ENCODE data around the gene TMEM30A. TPM values are rescaled to one million over a fixed set of nuclear protein-coding genes. Genes with fewer than 3 reads are reported as not detected.

The TMEM30A gene
- total RNA-seq, 1 experiment from 2014 or later: 65.2 TPM

DNA sequence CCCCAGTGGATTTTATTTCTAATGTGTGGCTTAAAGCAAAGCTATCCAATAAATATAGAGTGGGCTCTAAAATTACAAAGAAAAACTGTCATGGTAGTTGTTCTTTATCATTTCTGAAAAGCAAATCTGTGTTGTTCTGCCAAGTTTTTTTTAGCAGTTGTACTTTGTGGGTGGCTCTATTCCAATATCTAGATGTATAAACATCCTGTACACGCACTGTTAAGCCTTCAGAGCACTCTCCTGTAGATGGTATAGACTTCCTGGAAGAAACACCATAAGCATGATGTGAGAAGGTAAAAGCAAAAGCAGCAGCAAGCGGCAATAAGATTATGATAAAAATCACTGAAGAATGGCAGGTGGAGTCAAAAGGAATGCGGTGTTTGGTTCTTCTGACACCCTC is 21.5 kb upstream of the TMEM30A start:
- Histone ChIP-seq H3K23me2 (ENCODE audit: insufficient read length, low read depth, low read length, poor library complexity, severe bottlenecking) (no peaks in the 10 kb centered on the region), H3K27ac (ENCODE audit: insufficient read length, low read depth, low read length) (no peak overlapping the region)

More for the DNA sequence above, 21.5 kb upstream of the TMEM30A start:
- no peak overlapping the region for H3K4me2 ChIP-seq (ENCODE audit: insufficient read depth, insufficient read length, low read length)
- H4K5ac ChIP-seq (ENCODE audit: insufficient read length, low read depth, low read length): no peak overlapping the region
- no peaks in the 10 kb centered on the region for H3K9me3 ChIP-seq (ENCODE audit: control insufficient read depth, low read depth, low read length)
- H2BK5ac ChIP-seq (ENCODE audit: insufficient read length, low read length): no peak overlapping the region
- no peak overlapping the region for H3K18ac ChIP-seq (ENCODE audit: insufficient read length, low read depth, low read length)
- Mint-ChIP-seq H3K27me3 (ENCODE audit: low read depth) (no peaks in the 10 kb centered on the region), H3K27ac (no peak overlapping the region), H3K36me3 (ENCODE audit: insufficient read depth in 1 of 3, low read depth in 3 of 3) (no peaks in the 10 kb centered on the region), H3K4me1 (no peaks in the 10 kb centered on the region), H3K4me3 (no peak overlapping the region), H3K9me3 (no peaks in the 10 kb centered on the region)
- no CpG with 5 or more reads among the region's 3 CpGs for WGBS (ENCODE audit: extremely low coverage, insufficient read length, low lambda C conversion rate)
- no peak overlapping the region for H2AFZ ChIP-seq (ENCODE audit: low read length)
- no peak overlapping the region for H3K14ac ChIP-seq (ENCODE audit: insufficient read depth, low read length)
- no peak overlapping the region for H3K9ac ChIP-seq (ENCODE audit: extremely low read depth, insufficient read length, low read length)
- H2BK12ac ChIP-seq (ENCODE audit: insufficient read length, low read depth, low read length): no peak overlapping the region
- H4K91ac ChIP-seq (ENCODE audit: insufficient read length, low read depth, low read length): no peak overlapping the region
- no peak overlapping the region for H2BK15ac ChIP-seq (ENCODE audit: low read depth, low read length)
- H3K79me1 ChIP-seq (ENCODE audit: insufficient read depth, low read depth, low read length, poor library complexity, severe bottlenecking): no peaks in the 10 kb centered on the region
- no peak overlapping the region for H3K56ac ChIP-seq (ENCODE audit: insufficient read length, low read depth, low read length)
- H3K27me3 ChIP-seq (ENCODE audit: insufficient read depth, low read length): no peaks in the 10 kb centered on the region
- no peaks in the 10 kb centered on the region for H4K20me1 ChIP-seq (ENCODE audit: control insufficient read depth, insufficient read depth, insufficient read length)
- H3K79me2 ChIP-seq (ENCODE audit: insufficient read depth, low read length): no peaks in the 10 kb centered on the region
- H2AK5ac ChIP-seq (ENCODE audit: insufficient read length, low read length): no peak overlapping the region
- no peak overlapping the region for H2BK120ac ChIP-seq (ENCODE audit: low read depth, low read length, poor library complexity, severe bottlenecking)
- H2BK20ac ChIP-seq (ENCODE audit: low read depth, low read length, poor library complexity, severe bottlenecking): no peak overlapping the region
- H4K8ac ChIP-seq (replicated peaks; ENCODE audit: insufficient read length, low read depth, low read length): no peak overlapping the region
- H3K4ac ChIP-seq (ENCODE audit: low read depth, low read length): no peak overlapping the region
- H3T11ph ChIP-seq (ENCODE audit: low read length): no peak overlapping the region
- no peak for DNase-seq
- no peak overlapping the region for H3K23ac ChIP-seq (ENCODE audit: insufficient read length, low read depth, low read length)
- no peaks in the 10 kb centered on the region for H3K4me1 ChIP-seq (ENCODE audit: insufficient read depth, low read length)
- no peak for TF ChIP-seq CTCF (conservative IDR thresholded peaks at IDR 0.05)
